Measurements from ENCODE around the gene SFXN3. TPM values are rescaled to one million over a fixed set of nuclear protein-coding genes. Genes with fewer than 3 reads are reported as not detected.

SFXN3 gene
- polyA plus RNA-seq, 4 donors = 16.7 to 30.3 (median 22.1) TPM

- no peak for DNase-seq (ENCODE audit: low read depth in 4 of 4, low spot score in 3 of 4)
Observed at GRCh38 chr10:101014230-101014884, 16.7 kb upstream of the SFXN3 start.

- DNase-seq (ENCODE audit: low read depth in 4 of 4, low spot score in 3 of 4) = no peak
Observed at GRCh38 chr10:101014966-101015581, 16.0 kb upstream of the SFXN3 start.

- no peak for DNase-seq (ENCODE audit: low read depth in 4 of 4, low spot score in 3 of 4)
Observed at GRCh38 chr10:101015582-101015973, 15.5 kb upstream of the SFXN3 start.

GRCh38 chr10:101016814-101017213 lies 14.2 kb upstream of the SFXN3 start:
- no peak for DNase-seq (ENCODE audit: low read depth in 4 of 4, low spot score in 3 of 4)

- DNase-seq (ENCODE audit: low read depth in 4 of 4, low spot score in 3 of 4) = no peak
Observed at GRCh38 chr10:101018118-101018599, 12.9 kb upstream of the SFXN3 start.

- no peak for DNase-seq (ENCODE audit: low read depth in 4 of 4, low spot score in 3 of 4)
Observed at GRCh38 chr10:101018600-101019439, 12.2 kb upstream of the SFXN3 start.

- DNase-seq (ENCODE audit: low read depth in 4 of 4, low spot score in 3 of 4) = no peak
Observed at GRCh38 chr10:101019440-101019703, 11.7 kb upstream of the SFXN3 start.

- no peak for DNase-seq (ENCODE audit: low read depth in 4 of 4, low spot score in 3 of 4)
Observed at GRCh38 chr10:101020427-101021075, 10.5 kb upstream of the SFXN3 start.

- DNase-seq (ENCODE audit: low read depth in 4 of 4, low spot score in 3 of 4) = no peak
Observed at GRCh38 chr10:101021239-101021638, 9.8 kb upstream of the SFXN3 start.

GRCh38 chr10:101021692-101022251 lies 9.3 kb upstream of the SFXN3 start:
- no peak for DNase-seq (ENCODE audit: low read depth in 4 of 4, low spot score in 3 of 4)

GRCh38 chr10:101022967-101023705 lies 7.9 kb upstream of the SFXN3 start:
- no peak for DNase-seq (ENCODE audit: low read depth in 4 of 4, low spot score in 3 of 4)

GRCh38 chr10:101027106-101027720 lies 3.8 kb upstream of the SFXN3 start:
- no peak for DNase-seq (ENCODE audit: low read depth in 4 of 4, low spot score in 3 of 4)

- DNase-seq (ENCODE audit: low read depth in 4 of 4, low spot score in 3 of 4) = no peak
Observed at GRCh38 chr10:101028446-101029337, 2.3 kb upstream of the SFXN3 start.

- DNase-seq (ENCODE audit: low read depth in 4 of 4, low spot score in 3 of 4) = no peak
Observed at GRCh38 chr10:101029520-101030295, 1.3 kb upstream of the SFXN3 start.

GRCh38 chr10:101030496-101031127 lies 422 bp upstream of the SFXN3 start:
- no peak for DNase-seq (ENCODE audit: low read depth in 4 of 4, low spot score in 3 of 4)

GRCh38 chr10:101031796-101032636 lies 982 bp downstream of the SFXN3 start:
- DNase-seq (ENCODE audit: low read depth in 4 of 4, low spot score in 3 of 4) = no peak

Data from left renal pelvis (tissue), 4 donors.